Activated gamma-delta T cell treated with anti-CD3 and anti-CD28 coated beads, Interleukin-2, amount 50 U/mL, for 16 hours (primary cell): ENCODE measurements around the gene CTCFL.
A peak's percentile ranks its signal among the peaks of the same experiment; 100 is the strongest.
"Not testable (repeated sequence)": the region's sequence is repeated elsewhere in the genome, so short reads cannot be mapped to it uniquely, and the experiment has no call there.

Experiments
- DNase-seq: peaks from one replicate; pipeline ENCODE4 v3.0.0-alpha.2; 2020; ENCODE audit warnings: low read depth

CTCFL gene

DNA sequence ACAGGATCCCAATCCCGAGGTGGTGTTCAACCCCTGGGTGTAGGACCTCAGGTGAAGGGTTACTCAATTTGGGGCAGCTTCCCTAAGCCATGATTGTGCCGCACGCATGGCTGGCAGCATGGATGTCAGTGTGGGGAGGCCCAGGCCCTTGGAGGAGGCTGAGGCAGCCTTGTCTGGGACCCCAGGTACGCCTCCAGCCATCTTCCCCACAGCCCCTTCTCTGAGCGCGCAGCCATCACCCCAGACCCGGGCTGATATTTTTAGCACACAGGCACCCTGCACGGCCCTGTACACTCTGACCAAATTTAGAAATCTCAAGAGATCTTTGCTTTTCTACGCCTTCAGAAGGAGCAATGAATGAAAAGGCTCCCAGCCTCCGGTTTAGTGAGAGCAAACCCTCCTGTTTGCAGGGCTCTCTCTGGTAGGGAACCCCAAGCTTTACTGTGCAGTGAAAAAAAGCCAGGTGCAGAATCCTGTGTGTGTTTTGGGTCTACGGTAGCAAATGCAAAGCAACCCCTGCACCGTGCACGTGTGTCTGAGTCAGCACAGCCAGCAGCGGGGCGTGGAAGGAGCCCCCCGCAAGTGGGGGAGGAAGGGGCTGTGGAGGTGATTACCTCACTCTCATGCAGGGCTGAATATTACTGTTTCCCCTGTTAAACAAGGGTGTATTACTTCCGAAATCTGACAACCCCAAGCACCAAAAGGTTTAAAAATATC, 44.3 kb downstream of the CTCFL start:
- DNase-seq = peak; percentile 11

DNA sequence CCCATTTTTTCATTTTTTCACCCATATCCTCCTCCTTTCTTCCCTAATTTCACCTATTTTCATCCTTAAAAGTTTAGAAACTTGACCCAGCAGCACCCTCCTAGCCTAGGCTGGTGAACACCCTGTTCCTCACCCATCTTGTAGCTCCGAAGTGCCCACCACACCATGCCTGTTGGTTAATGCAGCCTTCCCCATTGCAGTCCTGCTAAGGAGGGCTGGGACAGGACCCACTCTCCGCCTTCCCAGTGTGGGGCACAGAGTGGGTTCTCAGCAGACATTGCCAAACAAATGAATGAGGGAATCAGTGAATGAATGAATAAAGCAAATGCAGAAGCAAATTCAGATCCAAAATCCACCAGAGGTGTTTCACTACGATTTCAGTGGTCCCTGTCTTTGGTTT, 45.7 kb downstream of the CTCFL start:
- DNase-seq = no peak

- no peak for DNase-seq
Measured at GRCh38 chr20:57478176-57478575, 46.8 kb downstream of the CTCFL start.

GRCh38 chr20:57476641-57477461, 48.1 kb downstream of the CTCFL start:
- DNase-seq = no peak

GRCh38 chr20:57476084-57476526, 48.8 kb downstream of the CTCFL start:
- DNase-seq = no peak

DNA sequence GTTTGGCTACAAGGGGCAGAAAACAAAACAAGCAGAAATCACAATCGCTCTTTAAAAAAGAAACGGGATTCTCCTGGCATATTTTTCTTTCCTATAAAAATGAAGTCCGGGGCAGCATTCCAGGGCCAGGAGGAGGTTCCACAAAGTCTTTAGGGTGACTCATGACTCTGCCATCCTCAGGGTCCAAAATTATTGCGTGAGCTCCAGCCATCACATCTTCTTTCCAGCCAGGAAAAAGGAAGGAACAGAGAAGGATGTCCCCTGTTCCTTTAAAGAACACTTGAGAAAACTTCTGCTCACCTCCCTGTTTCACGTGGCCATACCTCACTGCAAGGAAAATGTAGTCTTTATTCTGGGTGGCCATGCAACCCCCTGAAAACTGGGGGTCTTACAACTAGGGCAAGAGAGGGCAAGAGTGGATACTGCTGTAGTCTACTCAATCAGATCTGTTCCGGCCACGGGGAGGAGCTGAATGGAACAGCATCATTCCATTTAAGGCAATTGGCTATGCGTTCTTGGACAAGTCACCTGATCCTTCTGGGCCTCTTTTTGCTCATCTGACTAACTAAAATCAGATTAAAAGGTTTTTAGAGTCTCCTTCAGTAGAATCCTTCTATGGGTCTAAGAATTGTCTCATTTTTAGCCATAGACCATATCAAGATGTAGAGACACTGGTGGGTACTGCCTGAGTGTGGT, 49.4 kb downstream of the CTCFL start:
- DNase-seq = no peak

DNA sequence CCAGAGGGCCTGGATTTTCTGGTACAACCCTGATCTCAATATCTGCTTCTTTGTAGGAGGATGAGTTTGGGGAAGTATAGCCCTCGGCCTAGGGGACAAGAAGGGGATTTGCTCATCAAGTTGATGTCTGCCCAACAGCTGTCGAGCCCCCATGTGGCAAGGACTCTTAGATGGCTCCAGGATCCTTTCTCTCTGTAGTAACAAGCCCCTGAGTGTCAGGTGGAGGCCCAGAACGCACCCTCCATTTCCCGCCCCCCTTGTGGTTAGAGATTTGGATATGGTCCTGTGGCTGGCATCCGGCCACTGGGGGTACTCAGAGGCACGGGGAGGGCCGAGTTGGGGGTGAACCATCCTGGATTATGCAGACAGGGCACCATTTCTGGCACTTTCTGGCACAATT, 50.1 kb downstream of the CTCFL start:
- no peak for DNase-seq

DNA sequence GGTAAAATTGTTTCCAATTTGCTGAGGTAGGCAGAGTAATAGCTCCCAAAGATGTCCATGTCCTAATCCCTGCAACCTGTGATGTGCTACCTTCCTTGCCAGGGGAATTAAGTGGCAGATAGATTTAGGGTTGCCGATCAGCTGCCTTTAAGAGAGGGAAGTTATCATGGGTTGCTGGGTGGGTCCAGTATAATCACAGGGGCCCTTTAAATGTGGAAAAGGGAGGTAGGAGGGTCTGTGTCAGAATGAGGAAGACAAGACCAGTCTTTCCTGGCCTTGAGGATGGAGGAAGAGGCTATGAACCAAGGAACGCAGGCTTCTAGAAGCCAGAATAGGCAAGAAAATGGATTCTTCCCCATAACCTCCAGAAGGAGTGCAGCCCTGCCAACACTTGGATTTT, 50.7 kb downstream of the CTCFL start:
- DNase-seq = no peak

DNA sequence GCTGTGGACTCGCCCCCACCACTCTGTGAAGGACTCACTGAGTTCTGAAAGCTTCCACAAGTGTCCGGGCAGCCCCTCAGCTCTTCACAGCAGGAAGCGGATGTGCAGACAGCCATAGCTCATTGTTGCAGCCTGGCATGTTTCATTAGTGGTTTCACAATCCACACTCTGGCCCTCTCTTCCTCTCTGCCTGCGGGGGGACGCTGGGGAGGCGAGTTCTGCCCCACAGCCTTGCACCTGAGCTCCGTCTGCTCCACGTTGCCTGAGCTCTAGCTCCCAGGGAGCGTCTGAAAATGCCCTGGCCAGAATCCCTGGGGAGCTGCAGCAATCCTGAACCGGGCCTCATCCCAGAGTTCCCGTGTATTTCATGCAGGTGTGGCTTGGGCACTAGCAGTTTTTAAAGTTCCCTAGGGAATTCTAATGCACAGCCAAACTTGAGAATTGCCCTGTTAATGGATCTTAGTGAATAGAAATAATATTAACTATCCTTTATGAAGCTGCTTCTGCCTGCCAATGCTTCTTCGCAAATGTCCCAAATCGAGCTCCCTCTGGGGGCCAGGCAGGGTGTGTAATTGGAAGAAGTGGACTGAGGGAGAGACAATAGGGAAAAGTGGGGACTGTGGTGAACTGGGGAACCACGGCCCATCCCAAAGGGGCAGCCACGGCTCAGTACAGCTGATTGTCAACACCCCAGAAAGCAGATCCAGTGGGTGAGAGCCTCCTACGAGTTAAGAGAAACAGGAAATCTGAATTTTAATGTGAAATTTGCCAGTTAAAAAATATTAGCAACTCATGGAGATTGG, 51.5 kb downstream of the CTCFL start:
- no peak for DNase-seq

DNA sequence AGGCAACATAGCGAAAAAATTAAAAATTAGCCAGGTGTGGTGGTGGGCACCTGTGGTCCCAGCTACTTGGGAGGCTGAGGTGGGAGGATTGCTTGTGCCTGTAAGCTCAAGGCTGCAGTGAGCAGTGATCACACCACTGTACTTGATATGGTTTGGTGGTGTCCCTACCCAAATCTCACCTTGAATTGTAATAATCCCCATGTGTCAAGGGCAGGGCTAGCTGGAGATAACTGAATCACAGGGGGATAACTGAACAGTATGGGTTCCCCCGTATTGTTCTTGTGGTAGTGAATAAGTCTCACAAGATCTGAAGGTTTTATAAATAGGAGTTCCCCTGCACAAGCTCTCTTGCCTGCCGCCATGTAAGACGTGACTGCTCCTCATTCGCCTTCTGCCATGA, 52.5 kb downstream of the CTCFL start:
- not testable (repeated sequence) for DNase-seq

DNA sequence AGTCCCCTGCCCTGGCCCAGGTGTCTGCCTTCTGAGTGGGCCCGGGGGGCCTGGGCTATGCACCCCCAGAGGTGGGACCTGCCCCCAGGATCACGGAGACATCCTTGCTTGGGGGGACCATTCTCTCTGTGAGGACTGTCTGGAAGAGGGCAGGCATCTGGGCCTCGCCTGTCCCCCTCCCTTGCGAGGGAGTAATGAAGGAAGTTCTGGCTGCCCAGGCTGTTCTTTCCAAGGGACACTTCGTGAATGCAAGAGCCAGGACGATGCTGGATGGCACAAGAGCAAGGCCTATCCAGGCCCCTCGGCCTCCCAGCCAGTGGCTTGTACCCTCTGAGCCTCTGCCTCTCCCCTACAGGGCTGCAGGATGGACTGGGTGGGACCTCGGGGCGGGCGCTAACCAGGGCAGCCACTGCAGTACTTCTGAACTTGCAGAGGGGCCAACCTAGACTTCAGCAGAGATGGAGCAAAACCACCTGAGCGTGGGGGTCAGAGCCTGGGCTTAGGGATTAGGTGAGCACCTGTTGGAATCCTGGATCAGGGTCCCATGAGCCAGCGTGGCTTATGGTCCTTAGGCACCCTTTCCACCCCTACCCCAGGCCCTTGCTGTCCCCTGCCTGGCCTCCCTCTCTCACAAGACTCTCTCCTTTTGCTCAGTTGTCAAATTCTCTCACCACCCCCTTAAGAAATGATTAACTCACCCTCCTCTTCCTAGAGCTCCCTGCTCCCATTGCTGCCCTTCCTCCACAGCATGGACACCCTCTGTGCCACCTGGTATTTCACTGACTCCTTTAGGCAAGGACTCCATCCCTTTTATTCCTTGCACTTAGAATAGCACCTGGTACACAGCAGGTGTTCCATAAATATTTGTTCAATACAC, 53.2 kb downstream of the CTCFL start:
- DNase-seq = no peak

DNA sequence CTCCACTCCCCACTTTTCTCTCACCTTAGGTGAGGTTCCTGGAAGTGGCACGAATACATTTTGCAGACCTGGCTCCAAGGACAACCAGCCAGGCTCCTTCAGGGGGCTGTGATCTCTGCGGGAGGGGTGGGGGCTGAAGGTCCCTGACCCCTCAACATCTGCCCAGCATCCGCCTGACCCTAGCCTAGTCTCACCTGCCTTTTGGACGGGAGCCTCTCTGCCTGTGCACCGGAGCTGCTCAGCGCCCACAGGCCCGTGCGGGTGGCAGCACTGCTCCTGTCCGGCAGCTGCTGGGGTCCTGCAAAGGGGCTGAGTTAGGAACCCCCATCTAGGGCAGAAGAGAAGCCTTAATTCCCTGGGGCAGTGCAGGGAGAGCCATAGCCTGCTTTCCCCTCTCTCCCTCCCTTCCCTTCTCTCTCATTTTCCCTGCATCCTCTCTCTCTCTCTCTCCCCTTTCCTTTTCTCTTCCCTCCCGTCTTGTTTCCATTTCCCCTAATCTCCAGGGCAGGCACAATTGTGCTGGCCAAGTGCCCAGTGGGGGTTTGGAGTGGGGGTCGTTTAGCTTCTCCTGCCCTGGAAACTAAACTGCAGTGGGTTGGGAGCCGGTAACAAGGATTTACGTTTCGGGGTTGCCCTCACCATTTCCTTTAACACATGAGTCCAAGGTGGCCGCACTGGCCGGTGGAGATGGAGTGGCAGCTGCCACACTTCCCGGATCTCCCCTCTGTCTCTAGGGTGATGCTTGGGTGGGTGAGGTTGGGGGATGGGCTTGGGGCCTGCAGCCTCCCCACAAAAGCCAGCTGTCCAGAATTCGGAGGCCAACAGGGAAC, 54.1 kb downstream of the CTCFL start:
- DNase-seq = no peak

DNA sequence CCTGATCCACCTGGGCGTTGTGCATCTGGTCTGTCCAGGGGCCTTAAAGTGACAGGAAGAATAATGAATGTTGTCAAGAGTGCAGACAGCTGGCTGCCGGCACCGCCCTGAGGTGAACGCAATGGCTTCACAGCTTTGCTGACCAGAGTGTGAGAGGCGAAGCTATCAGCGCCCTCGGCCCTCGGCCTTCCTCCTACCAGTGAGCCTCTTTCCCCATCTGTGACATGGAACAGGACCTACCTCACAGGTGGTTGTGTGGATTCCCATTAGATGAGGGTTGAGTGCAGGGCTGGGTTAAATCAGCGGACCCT, 54.8 kb downstream of the CTCFL start:
- DNase-seq = no peak

GRCh38 chr20:57469418-57470211, 55.3 kb downstream of the CTCFL start:
- DNase-seq = no peak

DNA sequence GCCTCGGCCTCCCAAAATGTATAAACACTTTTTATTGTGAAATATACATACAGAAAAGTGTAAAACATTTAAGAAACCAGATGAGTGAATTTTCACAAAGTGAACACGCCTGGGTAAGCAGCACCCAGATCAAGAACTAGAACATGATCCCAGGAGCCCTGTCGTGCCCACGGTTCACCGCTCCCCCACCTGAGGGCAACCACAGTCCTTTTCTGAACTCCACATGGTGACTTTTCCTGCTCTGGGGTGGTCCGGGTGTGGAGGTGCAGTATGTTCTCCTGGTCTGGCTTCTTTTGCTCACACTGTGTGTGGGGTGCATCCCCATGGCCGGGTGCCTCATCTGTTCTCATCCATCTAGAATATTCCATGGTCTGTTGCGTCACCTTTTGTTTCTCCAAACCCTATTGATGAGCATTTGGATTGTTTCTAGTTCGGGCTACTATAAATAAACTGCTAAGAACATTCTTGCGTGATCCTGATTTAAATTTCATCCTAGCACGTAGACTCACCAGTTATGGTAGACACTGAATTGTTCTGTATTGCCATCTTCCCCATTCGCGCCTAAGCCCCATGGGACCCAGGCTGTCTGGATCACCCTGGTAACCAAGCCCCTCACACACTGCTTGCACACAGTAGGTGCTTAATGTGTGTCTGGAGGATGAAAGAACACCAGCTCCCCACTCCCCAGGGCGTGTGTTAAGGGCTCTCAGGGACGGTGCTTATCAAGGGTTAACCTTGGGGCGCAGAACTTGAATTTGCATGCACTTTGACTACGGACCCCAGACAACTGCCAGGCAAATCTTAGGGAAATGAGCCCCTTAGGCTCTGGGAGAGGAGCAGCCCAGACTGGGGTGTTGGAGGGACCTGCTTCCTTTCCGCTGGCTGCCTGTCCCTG, 56.2 kb downstream of the CTCFL start:
- DNase-seq = no peak

DNA sequence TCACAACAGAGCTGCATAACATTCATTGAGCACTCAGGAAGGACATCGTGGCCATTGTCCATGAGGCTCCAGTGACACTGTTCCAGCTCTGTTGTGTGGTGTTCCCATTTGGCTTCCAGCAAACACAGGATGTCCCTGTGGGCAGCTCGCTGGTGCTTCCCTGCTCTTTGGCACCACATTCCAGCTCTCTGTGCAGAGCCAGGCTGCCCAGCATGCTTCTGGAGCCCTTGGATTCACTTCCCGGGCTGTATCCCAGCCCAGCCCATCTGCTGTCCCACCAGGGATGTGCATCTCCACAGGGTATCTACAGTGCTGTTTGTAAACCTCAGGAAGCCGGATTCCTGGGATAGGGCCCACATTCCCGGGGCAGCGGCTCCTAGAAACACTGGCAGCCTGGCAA, 57.2 kb downstream of the CTCFL start:
- no peak for DNase-seq

DNA sequence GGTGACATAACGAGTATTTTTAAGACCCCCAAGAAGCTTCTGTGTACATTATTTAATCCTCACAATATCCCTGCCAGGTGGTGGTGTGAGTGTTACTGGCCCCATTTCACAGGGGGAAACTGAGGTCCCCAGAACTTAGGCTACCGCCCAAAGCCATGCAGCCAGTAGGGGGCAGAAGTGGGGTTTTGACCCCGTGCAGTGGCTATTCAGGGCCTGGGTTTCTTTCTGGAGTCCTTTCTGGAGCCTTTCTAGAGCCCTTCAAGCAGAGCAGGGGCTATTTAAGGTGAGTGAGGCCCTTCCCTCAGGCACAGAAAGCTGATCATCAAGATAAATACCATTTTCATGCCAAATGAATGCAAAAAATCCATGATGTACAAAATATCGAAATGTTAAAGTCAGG, 59.0 kb downstream of the CTCFL start:
- no peak for DNase-seq

- DNase-seq = no peak
Measured at GRCh38 chr20:57465486-57465885, 59.5 kb downstream of the CTCFL start.
